ENCODE results near the gene ZFYVE1. TPM values are rescaled to one million over a fixed set of nuclear protein-coding genes. Genes with fewer than 3 reads are reported as not detected.

ZFYVE1 gene
- total RNA-seq, 2 experiments from 2014 or later: 11.5 to 14.3 TPM

GRCh38 chr14:73058922-73059673 lies 32.2 kb upstream of the ZFYVE1 start:
- peaks cover 43% of the 10 kb centered on the region for H3K36me3 ChIP-seq (ENCODE audit: insufficient read depth, low read length)
- no peak overlapping the region for H2AFZ ChIP-seq (ENCODE audit: low read length)
- peak overlapping the region; percentile 72 for H3K4me2 ChIP-seq (ENCODE audit: low read length)
- TF ChIP-seq CTCF (conservative IDR thresholded peaks at IDR 0.05; ENCODE audit: low read length) (no peak), EZH2phosphoT487 (IDR thresholded peaks at IDR 0.05; ENCODE audit: borderline replicate concordance, low read depth, low read length) (no peak)
- no peaks in the 10 kb centered on the region for H3K9me3 ChIP-seq (ENCODE audit: low read length)
- POLR2A ChIA-PET: interaction anchor here (0.6 to 2.7 kb wide), 13 partner anchors 8 to 400 kb away, joined by 3 to 18 read pairs (median 3); partner anchors contain the start of genes NUMB, PSEN1 and ZFYVE1
- peaks cover 41% of the 10 kb centered on the region for H3K4me1 ChIP-seq (ENCODE audit: insufficient read depth, low read length, poor library complexity, severe bottlenecking)
- H3K4me3 ChIP-seq (ENCODE audit: low read depth, low read length, poor library complexity, severe bottlenecking): peak overlapping the region; percentile 83
- peaks cover 19% of the 10 kb centered on the region for H4K20me1 ChIP-seq (ENCODE audit: insufficient read depth, low read length)
- intact Hi-C loops (cut with micrococcal nuclease; ENCODE audit: unreplicated experiment): loop anchor here (2.0 to 5.0 kb wide), 2 partner anchors 32 to 398 kb away; partner anchors contain the start of genes NUMB and ZFYVE1
- no peaks in the 10 kb centered on the region for H3K9me2 ChIP-seq (ENCODE audit: insufficient read depth, low read length)
- H3K79me2 ChIP-seq (ENCODE audit: insufficient read depth, low read depth, low read length): peaks cover 64% of the 10 kb centered on the region
- H3K27ac ChIP-seq (ENCODE audit: low read depth, low read length, poor library complexity, severe bottlenecking): peak overlapping the region; percentile 77
- CTCF ChIA-PET (ENCODE audit: unreplicated experiment): no interaction called here
- DNase-seq (ENCODE audit: low spot score): peak; percentile 31
- BruUV-seq (replicated peaks): TSS peak; percentile 61

- POLR2A ChIA-PET: interaction anchor here (0.6 to 2.7 kb wide), 16 partner anchors 9 to 410 kb away, joined by 3 to 18 read pairs (median 4); partner anchors contain the start of genes NUMB, PSEN1 and ZFYVE1
- no peaks in the 10 kb centered on the region for H3K9me2 ChIP-seq (ENCODE audit: insufficient read depth, low read length)
- peaks cover 19% of the 10 kb centered on the region for H4K20me1 ChIP-seq (ENCODE audit: insufficient read depth, low read length)
- DNase-seq (ENCODE audit: low spot score): peak; percentile 99
- no peaks in the 10 kb centered on the region for H3K9me3 ChIP-seq (ENCODE audit: low read length)
- intact Hi-C loops (cut with micrococcal nuclease; ENCODE audit: unreplicated experiment): loop anchor here (2.0 to 5.0 kb wide), 2 partner anchors 32 to 399 kb away; partner anchors contain the start of genes NUMB and ZFYVE1
- H3K36me3 ChIP-seq (ENCODE audit: insufficient read depth, low read length): peaks cover 35% of the 10 kb centered on the region
- H3K4me3 ChIP-seq (ENCODE audit: low read depth, low read length, poor library complexity, severe bottlenecking): peak within 1 kb of the TSS; percentile 83
- BruUV-seq (replicated peaks): no TSS peak
- peaks cover 56% of the 10 kb centered on the region for H3K79me2 ChIP-seq (ENCODE audit: insufficient read depth, low read depth, low read length)
- peak within 1 kb of the TSS; percentile 77 for H3K27ac ChIP-seq (ENCODE audit: low read depth, low read length, poor library complexity, severe bottlenecking)
- peaks cover 41% of the 10 kb centered on the region for H3K4me1 ChIP-seq (ENCODE audit: insufficient read depth, low read length, poor library complexity, severe bottlenecking)
- peak within 1 kb of the TSS; percentile 93 for H3K4me2 ChIP-seq (ENCODE audit: low read length)
- peak within 1 kb of the TSS; percentile 96 for H2AFZ ChIP-seq (ENCODE audit: low read length)
- CTCF ChIA-PET (ENCODE audit: unreplicated experiment): no interaction called here
- TF ChIP-seq EZH2phosphoT487 (IDR thresholded peaks at IDR 0.05; ENCODE audit: borderline replicate concordance, low read depth, low read length): no peak
- no peak; the same call in 1 of the 2 replicates for TF ChIP-seq CTCF (conservative IDR thresholded peaks at IDR 0.05; ENCODE audit: low read length)
Observed at GRCh38 chr14:73058224-73058921, 31.5 kb upstream of the ZFYVE1 start, which contains the start of gene RBM25. TSS of gene RBM25 (plus strand) at chr14:73058534. CDS start at chr14:73071642, 13,108 bp downstream.

Data from OCI-LY7 (cell line).